Measurements from ENCODE around the gene TMCC1. TPM values are rescaled to one million over a fixed set of nuclear protein-coding genes. Genes with fewer than 3 reads are reported as not detected.
A peak's percentile ranks its signal among the peaks of the same experiment; 100 is the strongest.

Gene TMCC1
- total RNA-seq, 1 donor from 2014 or later = 11.5 TPM

- H3K27ac ChIP-seq = peak overlapping the region; percentile 99 to 100
- peak overlapping the region; percentile 71 to 75 for H3K4me3 ChIP-seq
- TF ChIP-seq CTCF (IDR thresholded peaks at IDR 0.05) = peak in 1 of 3 experiments; percentile 24
- no peaks in the 10 kb centered on the region for H3K27me3 ChIP-seq
- intact Hi-C loops (cut with DNase I) = loop anchor here (1.0 to 5.0 kb wide), 8 partner anchors 24 to 310 kb away; partner anchors contain the start of genes IFT122 and TMCC1
- H3K4me1 ChIP-seq = peaks cover 3 to 44% of the 10 kb centered on the region in 2 donors
- no peaks in the 10 kb centered on the region for H3K9me3 ChIP-seq
- H3K36me3 ChIP-seq = no peaks in the 10 kb centered on the region
- DNase-seq (ENCODE audit: low spot score in 2 of 2) = peak; percentile 79 to 97
These were observed 266.7 kb downstream of the TMCC1 start for GRCh38 chr3:129626744-129627349.

GRCh38 chr3:129625072-129625874 is 268.2 kb downstream of the TMCC1 start:
- Histone ChIP-seq H3K4me1 (peaks cover 3 to 44% of the 10 kb centered on the region in 2 donors), H3K4me3 (no peak overlapping the region), H3K27ac (peak overlapping the region; percentile 99 to 100), H3K27me3 (no peaks in the 10 kb centered on the region), H3K36me3 (no peaks in the 10 kb centered on the region), H3K9me3 (no peaks in the 10 kb centered on the region)
- TF ChIP-seq CTCF (IDR thresholded peaks at IDR 0.05) = no peak
- intact Hi-C loops (cut with DNase I) = loop anchor here (5.0 kb wide), 1 partner anchor 308 kb away; a partner anchor contains a TSS
- DNase-seq (ENCODE audit: low spot score in 2 of 2) = peak in 1 of 2 donors; percentile 66

- Histone ChIP-seq H3K27me3 (no peaks in the 10 kb centered on the region), H3K36me3 (no peaks in the 10 kb centered on the region), H3K4me1 (peaks cover 3 to 44% of the 10 kb centered on the region in 2 donors), H3K9me3 (no peaks in the 10 kb centered on the region), H3K4me3 (no peak overlapping the region), H3K27ac (peak overlapping the region; percentile 99 to 100)
- TF ChIP-seq CTCF (IDR thresholded peaks at IDR 0.05) = no peak
- intact Hi-C loops (cut with DNase I) = loop anchor here (5.0 kb wide), 1 partner anchor 307 kb away; a partner anchor contains a TSS
- DNase-seq (ENCODE audit: low spot score in 2 of 2) = no peak
These were observed 269.0 kb downstream of the TMCC1 start for GRCh38 chr3:129624347-129625071.

GRCh38 chr3:129623447-129624118 is 269.9 kb downstream of the TMCC1 start:
- intact Hi-C loops (cut with DNase I) = no loop called here

More at GRCh38 chr3:129623447-129624118, 269.9 kb downstream of the TMCC1 start:
- Histone ChIP-seq H3K27me3 (no peaks in the 10 kb centered on the region), H3K4me3 (no peak overlapping the region), H3K4me1 (peaks cover 3 to 44% of the 10 kb centered on the region in 2 donors), H3K9me3 (no peaks in the 10 kb centered on the region), H3K27ac (peak overlapping the region; percentile 99 to 100), H3K36me3 (no peaks in the 10 kb centered on the region)
- DNase-seq (ENCODE audit: low spot score in 2 of 2) = peak in 1 of 2 donors; percentile 86
- TF ChIP-seq CTCF (IDR thresholded peaks at IDR 0.05) = no peak
